Activated T-helper 2 cell treated with anti-CD3 and anti-CD28 coated beads, Interferon-gamma antibody, Interleukin-2, Interleukin-4, amounts not matched to agents 10 μg/mL and 5 μg/mL and 100 μg/mL, durations not matched to agents 14 hours and 24 hours and 36 hours (primary cell): ENCODE measurements around the gene CALR3. TPM values are rescaled to one million over a fixed set of nuclear protein-coding genes. Genes with fewer than 3 reads are reported as not detected.
"Not testable (repeated sequence)": the region's sequence is repeated elsewhere in the genome, so short reads cannot be mapped to it uniquely, and the experiment has no call there.

ENCODE experiments used
- DNase-seq: peaks from one replicate; pipeline ENCODE4 v3.0.0; 2021; ENCODE audit warnings: low spot score
- H3K27ac Mint-ChIP-seq: one replicate; pipeline ENCODE4 v1.8.0; 2021; ENCODE audit warnings: mixed read lengths
- H3K27me3 Mint-ChIP-seq: one replicate; pipeline ENCODE4 v1.8.0; 2021; ENCODE audit warnings: low read depth, mixed read lengths
- H3K36me3 Mint-ChIP-seq: one replicate; pipeline ENCODE4 v1.8.0; 2021; ENCODE audit warnings: low read depth, mixed read lengths
- H3K4me1 Mint-ChIP-seq: one replicate; pipeline ENCODE4 v1.8.0; 2021; ENCODE audit warnings: low read depth, mixed read lengths
- H3K4me3 Mint-ChIP-seq: one replicate; pipeline ENCODE4 v1.8.0; 2021; ENCODE audit warnings: low read depth, mild to moderate bottlenecking, moderate library complexity, mixed read lengths
- H3K9me3 Mint-ChIP-seq: one replicate; pipeline ENCODE4 v1.8.0; 2021; ENCODE audit warnings: mixed read lengths
- intact Hi-C: fragments of 100-400 bp; cut with micrococcal nuclease; formaldehyde crosslinking; loops from one replicate; pipeline ENCODE4 v1.15.1; 2023
- total RNA-seq: library from RNA; stranded (reverse); gene quantifications from 2 replicates; pipeline ENCODE4 v1.2.3, GENCODE V29; 2022

Gene CALR3
- total RNA-seq, 1 donor from 2014 or later = not detected

DNA sequence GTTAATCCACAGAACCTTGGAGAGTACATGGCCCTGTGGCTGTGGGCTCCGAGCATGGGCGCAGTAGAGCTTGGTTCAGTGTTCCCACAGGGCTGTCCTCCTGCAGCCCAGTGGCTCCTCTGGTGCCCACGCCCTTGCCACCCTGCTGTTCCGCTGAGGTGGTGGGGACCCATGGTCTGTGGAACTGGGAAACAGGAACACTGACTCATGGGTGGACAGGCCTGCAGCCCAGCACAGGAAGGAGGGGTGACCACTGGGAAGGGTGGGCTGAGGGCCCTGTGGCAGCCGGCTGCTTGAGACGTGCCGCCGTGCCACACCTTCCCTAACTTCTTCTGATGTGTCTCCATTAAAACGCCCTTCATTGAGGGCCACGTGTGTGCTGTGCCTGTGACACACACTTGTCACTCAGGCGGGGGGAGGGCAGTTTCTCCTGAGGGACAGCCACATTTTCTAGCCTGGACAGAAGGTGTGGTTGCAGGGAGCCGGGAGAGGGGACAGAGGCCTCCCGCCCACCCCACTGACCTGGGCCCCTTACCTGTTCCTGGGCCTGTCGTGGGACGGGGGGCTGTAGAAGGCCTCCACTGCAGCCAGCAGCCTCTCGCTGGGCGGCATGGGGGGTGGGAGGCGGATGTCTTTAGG lies 25.1 kb upstream of the CALR3 start:
- H3K36me3 Mint-ChIP-seq = peaks cover 71% of the 10 kb centered on the region
- no peak overlapping the region for H3K4me3 Mint-ChIP-seq
- intact Hi-C loops = no loop called here
- H3K4me1 Mint-ChIP-seq = no peaks in the 10 kb centered on the region
- H3K27ac Mint-ChIP-seq = no peak overlapping the region
- H3K27me3 Mint-ChIP-seq = no peaks in the 10 kb centered on the region
- H3K9me3 Mint-ChIP-seq = no peaks in the 10 kb centered on the region
- DNase-seq = no peak

DNA sequence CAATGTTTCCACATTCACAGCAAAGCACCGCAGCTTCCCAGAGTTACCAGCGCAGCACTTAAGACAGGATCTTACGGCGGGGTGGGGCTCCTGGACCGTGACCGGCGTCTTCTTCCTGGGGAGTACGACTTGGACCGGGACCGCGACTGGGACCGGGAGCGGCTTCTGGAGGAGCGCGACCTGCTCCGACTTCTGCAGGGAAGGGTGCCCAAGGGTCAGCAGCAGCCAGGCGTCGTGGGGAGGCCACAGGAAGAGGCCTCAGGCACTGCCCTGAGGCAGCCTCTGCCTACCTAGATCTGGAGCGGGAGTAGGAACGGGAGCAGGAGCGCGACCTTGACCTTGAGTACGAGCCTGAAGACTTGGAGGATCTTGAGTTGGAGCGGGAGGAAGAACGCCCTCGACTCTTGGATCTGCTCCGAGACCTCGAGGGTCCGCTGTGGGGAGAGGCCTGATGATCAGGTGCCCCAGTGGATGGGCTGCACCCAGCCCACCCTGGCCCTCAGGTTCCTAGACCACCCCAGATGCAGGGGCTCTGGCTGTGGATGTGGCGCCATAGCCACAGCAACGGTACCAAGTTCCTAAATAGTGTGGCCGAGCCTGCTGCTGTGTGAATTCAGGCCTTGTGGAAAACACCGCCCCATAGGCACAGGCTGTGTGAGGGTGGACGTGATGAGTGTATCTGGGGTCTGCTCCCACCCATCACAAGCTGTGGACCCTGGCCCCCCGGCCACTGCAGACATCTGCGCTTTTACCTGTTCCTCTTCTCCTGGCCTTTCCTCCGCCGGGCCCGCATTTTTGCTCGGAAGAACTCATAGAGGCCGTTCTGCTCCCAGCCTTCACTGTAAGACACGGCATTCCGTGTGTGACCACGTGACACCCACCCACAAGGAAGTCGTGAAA lies 24.4 kb upstream of the CALR3 start:
- H3K27ac Mint-ChIP-seq = no peak overlapping the region
- DNase-seq = no peak

DNA sequence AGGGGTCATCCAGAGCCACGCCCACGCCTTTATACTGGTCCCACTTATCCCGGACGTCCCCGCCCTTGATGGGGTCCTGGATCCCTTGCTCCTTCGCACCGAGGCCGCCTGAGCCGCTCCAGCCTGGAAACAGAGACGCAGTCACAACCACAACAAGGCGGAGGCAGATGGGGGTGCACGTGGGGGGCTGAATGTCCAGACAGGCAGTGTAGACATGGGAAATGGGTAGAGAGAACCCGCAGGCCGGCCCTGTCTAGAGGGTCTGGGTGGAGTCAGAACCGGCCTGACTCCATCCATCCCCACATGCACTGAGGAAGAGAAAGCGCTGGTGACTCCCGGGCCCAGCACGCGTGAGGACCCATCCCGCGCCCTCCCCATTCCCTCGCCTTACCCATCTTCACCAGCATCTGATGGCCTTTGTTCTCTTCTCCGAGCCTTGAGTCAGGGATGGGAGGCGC lies 23.3 kb upstream of the CALR3 start:
- H3K27me3 Mint-ChIP-seq = no peaks in the 10 kb centered on the region

More for the DNA sequence above, 24.4 kb upstream of the CALR3 start:
- H3K9me3 Mint-ChIP-seq = no peaks in the 10 kb centered on the region
- peaks cover 66% of the 10 kb centered on the region for H3K36me3 Mint-ChIP-seq
- intact Hi-C loops = no loop called here
- no peak overlapping the region for H3K4me3 Mint-ChIP-seq
- H3K27me3 Mint-ChIP-seq = no peaks in the 10 kb centered on the region
- H3K4me1 Mint-ChIP-seq = no peaks in the 10 kb centered on the region

DNA sequence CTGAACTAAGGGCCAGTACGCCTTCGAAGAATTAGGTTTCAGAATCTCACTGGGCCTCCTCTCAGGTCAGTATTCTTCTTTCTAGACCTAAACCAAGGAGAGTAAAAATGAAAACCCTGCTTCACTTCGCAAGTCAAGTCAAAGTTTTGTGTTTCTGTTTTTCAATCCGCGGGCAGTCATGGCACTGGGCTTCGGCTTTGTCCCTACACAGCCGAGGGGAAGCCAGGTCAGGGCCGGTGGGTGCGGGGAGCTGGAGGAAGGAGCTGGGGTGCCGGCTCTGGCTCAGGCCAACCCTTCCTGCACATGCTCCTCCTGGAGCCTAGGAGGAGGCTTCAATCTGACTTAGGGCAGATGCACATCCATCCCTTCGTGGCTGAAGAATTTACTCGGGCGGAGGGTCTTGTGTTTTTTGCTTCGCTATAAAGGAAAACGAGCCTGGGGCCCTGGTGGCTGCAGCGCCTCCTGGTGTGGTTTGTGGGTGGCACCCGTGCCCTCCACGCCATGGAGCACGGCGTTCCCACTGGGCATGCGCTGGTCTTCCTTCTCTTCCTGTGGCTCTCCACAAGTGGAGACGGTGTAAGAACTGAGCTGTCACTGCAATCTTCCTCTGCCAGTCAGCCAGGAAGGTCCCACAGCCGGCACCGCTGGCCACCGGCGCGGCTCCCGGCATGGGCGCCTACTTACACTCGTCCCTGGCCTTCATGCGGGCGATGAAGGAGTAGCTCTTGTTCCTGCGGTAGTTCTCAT lies 22.7 kb upstream of the CALR3 start:
- Mint-ChIP-seq H3K27me3 (no peaks in the 10 kb centered on the region), H3K36me3 (peaks cover 60% of the 10 kb centered on the region), H3K4me3 (no peak overlapping the region), H3K27ac (no peak overlapping the region), H3K4me1 (no peaks in the 10 kb centered on the region), H3K9me3 (no peaks in the 10 kb centered on the region)
- DNase-seq = no peak
- intact Hi-C loops = no loop called here

More for the DNA sequence above, 23.3 kb upstream of the CALR3 start:
- Mint-ChIP-seq H3K9me3 (no peaks in the 10 kb centered on the region), H3K27ac (no peak overlapping the region), H3K4me1 (no peaks in the 10 kb centered on the region), H3K4me3 (no peak overlapping the region), H3K36me3 (peaks cover 66% of the 10 kb centered on the region)
- DNase-seq = no peak
- intact Hi-C loops = no loop called here

DNA sequence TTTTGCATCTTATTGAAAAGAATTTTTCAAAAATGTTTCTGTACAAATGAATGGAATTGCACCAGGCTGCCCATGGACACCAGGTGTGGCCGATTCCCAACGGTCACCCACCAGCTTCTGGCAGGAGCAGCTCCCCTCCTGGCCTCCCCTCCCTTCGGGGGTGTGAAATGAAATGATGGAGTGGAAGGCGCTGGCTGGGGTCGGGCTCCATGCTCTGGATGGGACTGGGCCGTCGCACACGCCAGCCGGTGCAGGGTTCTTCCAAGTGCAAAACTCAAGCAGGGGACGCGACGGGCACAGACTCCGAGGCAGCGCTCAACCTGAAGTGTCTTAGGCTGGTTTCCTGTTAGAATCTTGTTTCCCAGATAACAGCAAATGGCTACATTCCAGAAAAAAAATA lies 22.1 kb upstream of the CALR3 start:
- Mint-ChIP-seq H3K9me3 (no peaks in the 10 kb centered on the region), H3K4me3 (no peak overlapping the region), H3K4me1 (no peaks in the 10 kb centered on the region), H3K27me3 (no peaks in the 10 kb centered on the region), H3K27ac (no peak overlapping the region), H3K36me3 (peaks cover 54% of the 10 kb centered on the region)
- intact Hi-C loops = no loop called here
- no peak for DNase-seq

DNA sequence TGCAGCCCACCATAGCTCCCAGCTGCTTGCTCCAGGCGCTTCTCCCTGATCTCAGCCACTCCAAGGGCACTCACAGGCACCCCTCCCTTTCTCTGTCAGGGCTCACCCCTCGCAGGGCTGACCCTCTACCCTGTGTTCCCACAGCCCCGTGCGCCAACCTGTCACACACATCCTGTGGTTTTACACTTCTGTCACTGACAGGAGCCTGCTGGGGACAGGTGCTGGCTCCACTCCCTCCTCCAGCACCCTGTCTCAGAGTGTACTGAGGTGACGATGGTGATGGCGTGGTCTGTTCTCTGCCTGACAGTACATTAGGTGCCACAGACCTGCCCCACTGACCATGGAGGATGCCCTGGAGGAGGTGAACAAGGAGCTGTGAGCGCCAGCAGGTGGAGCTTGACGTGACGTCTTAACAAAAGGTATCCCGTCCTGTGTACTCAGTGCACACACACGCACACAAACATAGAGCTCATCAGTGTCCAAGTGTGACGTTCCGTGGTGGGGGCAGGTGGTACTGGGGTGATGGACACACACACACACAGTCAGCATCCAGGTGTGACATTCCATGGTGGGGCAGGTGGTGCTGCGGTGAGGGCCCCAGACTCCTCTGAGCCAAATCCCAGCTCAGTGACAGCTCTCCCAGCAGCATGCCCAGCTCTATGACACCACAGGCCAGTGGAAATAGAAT lies 21.1 kb upstream of the CALR3 start:
- Mint-ChIP-seq H3K36me3 (peaks cover 50% of the 10 kb centered on the region), H3K4me3 (no peak overlapping the region), H3K27ac (no peak overlapping the region), H3K4me1 (no peaks in the 10 kb centered on the region), H3K27me3 (no peaks in the 10 kb centered on the region), H3K9me3 (no peaks in the 10 kb centered on the region)
- intact Hi-C loops = no loop called here
- DNase-seq = no peak

DNA sequence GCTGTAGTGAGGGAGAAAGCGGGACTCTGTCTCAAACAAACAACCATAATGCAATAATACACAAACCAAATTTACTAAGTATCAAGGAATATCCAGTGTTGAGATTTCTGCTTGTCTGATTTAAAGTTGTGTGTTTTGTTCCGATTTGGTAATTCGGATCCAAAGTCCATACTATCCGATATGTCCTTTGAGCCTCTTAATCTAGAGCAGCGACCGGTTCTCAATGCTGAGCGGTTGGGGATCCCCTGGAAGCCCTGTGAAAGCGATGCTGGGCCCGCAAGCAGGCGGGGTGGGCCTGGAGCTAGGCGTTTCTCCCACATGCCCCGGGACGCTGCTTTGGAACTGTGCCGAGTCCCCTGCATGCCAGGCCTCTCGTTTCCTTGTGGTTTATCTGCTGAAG lies 20.4 kb upstream of the CALR3 start:
- Mint-ChIP-seq H3K27ac (no peak overlapping the region), H3K4me1 (no peaks in the 10 kb centered on the region), H3K9me3 (no peaks in the 10 kb centered on the region), H3K27me3 (no peaks in the 10 kb centered on the region), H3K36me3 (peaks cover 50% of the 10 kb centered on the region), H3K4me3 (no peak overlapping the region)
- no peak for DNase-seq
- intact Hi-C loops = no loop called here

DNA sequence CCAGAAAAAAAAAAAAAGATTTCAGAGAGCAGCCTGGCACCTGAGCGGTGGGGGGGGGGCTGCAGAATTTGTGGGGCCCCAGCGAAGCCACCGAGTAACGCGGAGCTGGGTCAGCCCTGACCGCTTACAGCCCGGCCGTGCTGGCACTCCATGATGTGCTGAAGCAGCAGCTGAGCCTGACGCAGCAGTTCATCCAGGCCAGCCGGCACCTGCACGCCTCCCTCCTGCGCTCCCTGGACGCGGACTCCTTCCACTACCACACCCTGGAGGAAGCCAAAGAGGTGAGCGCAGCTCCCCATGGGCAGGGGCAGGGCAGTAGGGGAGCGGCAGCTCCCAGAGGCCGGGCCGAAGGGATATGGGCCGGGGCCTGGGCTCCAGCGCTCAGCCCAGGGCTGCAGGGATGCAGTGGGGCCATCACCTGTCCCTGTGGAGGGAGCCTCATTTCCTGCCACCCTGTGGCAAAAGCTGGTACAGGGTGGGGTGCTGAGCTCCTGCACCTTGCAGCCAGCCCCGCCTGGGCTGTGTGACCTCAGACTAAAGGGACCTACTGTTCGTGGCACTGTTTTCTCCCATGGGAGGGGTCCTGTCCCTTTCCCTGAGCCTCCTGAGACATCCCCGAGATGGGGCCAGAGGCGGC lies 18.5 kb upstream of the CALR3 start:
- no peaks in the 10 kb centered on the region for H3K9me3 Mint-ChIP-seq
- peaks cover 33% of the 10 kb centered on the region for H3K36me3 Mint-ChIP-seq
- H3K4me1 Mint-ChIP-seq = no peaks in the 10 kb centered on the region
- intact Hi-C loops = no loop called here
- H3K4me3 Mint-ChIP-seq = no peak overlapping the region
- DNase-seq = no peak
- no peak overlapping the region for H3K27ac Mint-ChIP-seq
- no peaks in the 10 kb centered on the region for H3K27me3 Mint-ChIP-seq

DNA sequence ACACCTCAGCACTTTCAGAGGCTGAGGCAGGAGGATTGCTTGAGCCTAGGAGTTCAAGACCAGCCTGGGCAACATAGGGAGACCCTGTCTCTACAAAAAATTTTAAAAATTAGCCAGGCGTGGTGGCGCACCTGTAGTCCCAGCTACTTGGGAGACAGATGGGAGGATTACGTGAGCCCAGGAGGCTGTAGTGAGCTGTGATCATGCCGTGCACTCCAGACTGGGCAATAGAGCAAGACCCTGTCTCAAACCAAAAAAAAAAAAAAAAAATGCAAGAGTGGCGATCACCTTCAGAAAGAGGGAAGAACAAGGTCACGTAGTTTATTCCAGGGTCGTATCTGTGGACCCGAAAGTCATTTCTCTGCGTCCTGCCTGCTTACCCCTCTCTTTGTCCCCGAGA lies 16.6 kb upstream of the CALR3 start:
- peaks cover 14% of the 10 kb centered on the region for H3K36me3 Mint-ChIP-seq
- H3K27me3 Mint-ChIP-seq, H3K27ac Mint-ChIP-seq, H3K4me3 Mint-ChIP-seq, H3K9me3 Mint-ChIP-seq, DNase-seq, H3K4me1 Mint-ChIP-seq, intact Hi-C loops: not testable (repeated sequence)

DNA sequence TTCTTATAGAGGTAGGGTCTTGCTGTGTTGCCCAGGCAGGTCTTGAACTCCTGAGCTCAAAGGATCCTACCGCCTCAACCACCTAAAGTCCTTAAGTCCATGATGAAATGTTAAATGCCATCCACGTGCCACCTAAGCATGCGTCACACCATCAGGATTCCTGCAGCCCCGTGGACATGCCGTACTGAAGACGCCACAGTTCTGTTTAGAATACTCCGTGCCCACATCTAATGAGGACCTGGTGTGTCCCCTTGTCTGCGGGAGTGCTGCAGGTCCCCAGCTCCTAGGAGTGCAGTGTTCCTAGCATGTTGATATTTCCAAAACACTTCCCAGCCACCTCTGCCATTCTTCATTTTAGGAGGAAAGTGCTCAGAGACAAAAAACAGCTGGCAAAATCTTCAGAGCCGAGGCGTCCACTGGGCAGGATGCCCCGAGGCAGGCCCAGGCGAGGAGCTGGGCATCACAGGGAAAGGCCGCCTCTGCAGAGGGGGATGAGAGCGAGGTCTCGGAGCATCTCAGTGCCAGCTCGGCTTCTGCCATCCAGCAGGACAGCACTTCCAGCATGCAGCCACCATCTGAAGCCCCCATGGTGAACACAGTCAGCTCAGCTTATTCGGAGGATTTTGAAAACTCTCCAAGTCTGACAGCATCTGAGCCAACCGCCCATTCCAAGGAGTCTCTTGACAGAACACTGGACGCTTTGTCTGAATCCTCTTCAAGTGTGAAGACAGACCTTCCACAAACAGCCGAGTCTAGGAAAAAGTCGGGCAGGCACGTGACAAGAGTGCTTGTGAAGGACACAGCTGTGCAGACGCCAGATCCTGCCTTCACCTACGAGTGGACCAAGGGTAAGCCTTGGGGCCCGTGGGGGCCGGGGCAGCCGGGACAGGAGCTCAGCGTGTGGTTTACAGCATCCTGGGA lies 13.4 kb upstream of the CALR3 start:
- Mint-ChIP-seq H3K4me1 (no peaks in the 10 kb centered on the region), H3K9me3 (no peaks in the 10 kb centered on the region), H3K36me3 (peaks cover 5% of the 10 kb centered on the region), H3K27me3 (no peaks in the 10 kb centered on the region), H3K4me3 (no peak overlapping the region), H3K27ac (no peak overlapping the region)
- intact Hi-C loops = no loop called here
- no peak for DNase-seq

DNA sequence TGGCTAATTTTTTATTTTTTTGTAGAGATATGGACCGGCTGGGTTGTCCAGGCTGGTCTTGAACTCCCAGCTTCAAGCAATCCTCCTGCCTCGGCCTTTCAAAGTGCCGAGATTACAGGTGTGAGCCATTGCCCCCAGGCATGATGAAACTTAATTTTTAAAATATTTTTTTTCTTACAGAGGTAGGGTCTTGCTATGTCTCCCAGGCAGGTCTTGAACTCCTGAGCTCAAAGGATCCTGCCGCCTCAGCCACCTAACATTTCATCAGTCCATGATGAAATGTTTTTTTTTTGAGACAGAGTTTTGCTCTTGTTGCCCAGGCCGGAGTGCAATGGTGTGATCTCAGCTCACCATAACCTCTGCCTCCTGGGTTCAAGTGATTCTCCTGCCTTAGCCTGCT lies 12.6 kb upstream of the CALR3 start:
- H3K27me3 Mint-ChIP-seq = no peaks in the 10 kb centered on the region
- H3K27ac Mint-ChIP-seq = no peak overlapping the region
- H3K36me3 Mint-ChIP-seq = peaks cover 5% of the 10 kb centered on the region
- DNase-seq = no peak
- H3K4me3 Mint-ChIP-seq = no peak overlapping the region
- H3K9me3 Mint-ChIP-seq = no peaks in the 10 kb centered on the region
- intact Hi-C loops = no loop called here
- no peaks in the 10 kb centered on the region for H3K4me1 Mint-ChIP-seq
